HG02798 (cell line): ENCODE measurements around the gene CDH15.

Experiments used
- ATAC-seq: cut with Tn5 transposase; IDR thresholded peaks from one replicate; pipeline ENCODE4 v1.9.1; 2021; ENCODE audit warnings: mild to moderate bottlenecking; ENCODE audit not compliant: unreplicated experiment, poor library complexity

CDH15 gene

GRCh38 chr16:89197033-89197632 lies 25.6 kb downstream of the CDH15 start:
- no peak for ATAC-seq

GRCh38 chr16:89197633-89198416 lies 26.3 kb downstream of the CDH15 start:
- ATAC-seq: no peak

- no peak for ATAC-seq
Observed at GRCh38 chr16:89198417-89199240, 27.1 kb downstream of the CDH15 start.

GRCh38 chr16:89199241-89200123 lies 27.9 kb downstream of the CDH15 start:
- ATAC-seq: no peak

GRCh38 chr16:89200124-89200849 lies 28.7 kb downstream of the CDH15 start, which contains the start of gene SLC22A31:
Gene SLC22A31 (minus strand): TSS chr16:89200537. CDS start chr16:89200501, 36 bp downstream.
- no peak for ATAC-seq

- ATAC-seq: no peak
Observed at GRCh38 chr16:89200850-89201411, 29.4 kb downstream of the CDH15 start.

- ATAC-seq: peak; percentile 39
Observed at GRCh38 chr16:89201439-89202377, 30.2 kb downstream of the CDH15 start.

GRCh38 chr16:89202422-89203215 lies 31.1 kb downstream of the CDH15 start:
- no peak for ATAC-seq

GRCh38 chr16:89207993-89208392 lies 36.4 kb downstream of the CDH15 start:
- ATAC-seq: no peak

GRCh38 chr16:89209522-89210044 lies 38.0 kb downstream of the CDH15 start:
- ATAC-seq: no peak

GRCh38 chr16:89210165-89210903 lies 38.8 kb downstream of the CDH15 start:
- no peak for ATAC-seq

GRCh38 chr16:89210904-89211515 lies 39.5 kb downstream of the CDH15 start:
- no peak for ATAC-seq

GRCh38 chr16:89216315-89217137 lies 45.0 kb downstream of the CDH15 start:
- ATAC-seq: no peak

GRCh38 chr16:89217138-89217387 lies 45.5 kb downstream of the CDH15 start:
- no peak for ATAC-seq
